ENCODE measurements around the gene EFCAB7. TPM values are rescaled to one million over a fixed set of nuclear protein-coding genes. Genes with fewer than 3 reads are reported as not detected.
A peak's percentile ranks its signal among the peaks of the same experiment; 100 is the strongest.

Gene EFCAB7
- total RNA-seq, 1 experiment from 2014 or later, result 9.6 TPM

GRCh38 chr1:63593303-63593885 is 70.1 kb downstream of the EFCAB7 start, which contains the start of gene PGM1:
Gene PGM1, plus strand, starts transcription at chr1:63593411. Its CDS starts 78 bp downstream, at chr1:63593489.
- in situ Hi-C loops (cut with HindIII; ENCODE audit: low pct_unique_long_range_greater_than_20kb, low sequenced_read_pairs), result no loop called here
- DNase-seq (ENCODE audit: low read depth, low spot score), result peak; percentile 76

- DNase-seq (ENCODE audit: low read depth, low spot score), result peak; percentile 58
- in situ Hi-C loops (cut with HindIII; ENCODE audit: low pct_unique_long_range_greater_than_20kb, low sequenced_read_pairs), result no loop called here
Measured at GRCh38 chr1:63593886-63594605, 70.7 kb downstream of the EFCAB7 start.

GRCh38 chr1:63595435-63595834 is 72.1 kb downstream of the EFCAB7 start:
- no peak for DNase-seq (ENCODE audit: low read depth, low spot score)
- in situ Hi-C loops (cut with HindIII; ENCODE audit: low pct_unique_long_range_greater_than_20kb, low sequenced_read_pairs), result no loop called here

GRCh38 chr1:63599799-63600198 is 76.5 kb downstream of the EFCAB7 start:
- in situ Hi-C loops (cut with HindIII; ENCODE audit: low pct_unique_long_range_greater_than_20kb, low sequenced_read_pairs), result no loop called here
- DNase-seq (ENCODE audit: low read depth, low spot score), result no peak

- no peak for DNase-seq (ENCODE audit: low read depth, low spot score)
- in situ Hi-C loops (cut with HindIII; ENCODE audit: low pct_unique_long_range_greater_than_20kb, low sequenced_read_pairs), result no loop called here
Measured at GRCh38 chr1:63600248-63600647, 76.9 kb downstream of the EFCAB7 start.

GRCh38 chr1:63601061-63601460 is 77.7 kb downstream of the EFCAB7 start:
- DNase-seq (ENCODE audit: low read depth, low spot score), result no peak
- in situ Hi-C loops (cut with HindIII; ENCODE audit: low pct_unique_long_range_greater_than_20kb, low sequenced_read_pairs), result no loop called here

GRCh38 chr1:63601463-63601862 is 78.1 kb downstream of the EFCAB7 start:
- no peak for DNase-seq (ENCODE audit: low read depth, low spot score)
- in situ Hi-C loops (cut with HindIII; ENCODE audit: low pct_unique_long_range_greater_than_20kb, low sequenced_read_pairs), result no loop called here

GRCh38 chr1:63601912-63602311 is 78.6 kb downstream of the EFCAB7 start:
- in situ Hi-C loops (cut with HindIII; ENCODE audit: low pct_unique_long_range_greater_than_20kb, low sequenced_read_pairs), result no loop called here
- no peak for DNase-seq (ENCODE audit: low read depth, low spot score)

GRCh38 chr1:63602629-63603028 is 79.3 kb downstream of the EFCAB7 start:
- no peak for DNase-seq (ENCODE audit: low read depth, low spot score)
- in situ Hi-C loops (cut with HindIII; ENCODE audit: low pct_unique_long_range_greater_than_20kb, low sequenced_read_pairs), result no loop called here

- in situ Hi-C loops (cut with HindIII; ENCODE audit: low pct_unique_long_range_greater_than_20kb, low sequenced_read_pairs), result no loop called here
- no peak for DNase-seq (ENCODE audit: low read depth, low spot score)
Measured at GRCh38 chr1:63603810-63604209, 80.5 kb downstream of the EFCAB7 start.

GRCh38 chr1:63607322-63607721 is 84.0 kb downstream of the EFCAB7 start:
- in situ Hi-C loops (cut with HindIII; ENCODE audit: low pct_unique_long_range_greater_than_20kb, low sequenced_read_pairs), result no loop called here
- no peak for DNase-seq (ENCODE audit: low read depth, low spot score)

GRCh38 chr1:63611231-63611630 is 87.9 kb downstream of the EFCAB7 start:
- peak; percentile 60 for DNase-seq (ENCODE audit: low read depth, low spot score)
- in situ Hi-C loops (cut with HindIII; ENCODE audit: low pct_unique_long_range_greater_than_20kb, low sequenced_read_pairs), result no loop called here

GRCh38 chr1:63612564-63612963 is 89.2 kb downstream of the EFCAB7 start:
- no peak for DNase-seq (ENCODE audit: low read depth, low spot score)
- in situ Hi-C loops (cut with HindIII; ENCODE audit: low pct_unique_long_range_greater_than_20kb, low sequenced_read_pairs), result no loop called here

GRCh38 chr1:63612971-63613370 is 89.6 kb downstream of the EFCAB7 start:
- in situ Hi-C loops (cut with HindIII; ENCODE audit: low pct_unique_long_range_greater_than_20kb, low sequenced_read_pairs), result no loop called here
- no peak for DNase-seq (ENCODE audit: low read depth, low spot score)

- in situ Hi-C loops (cut with HindIII; ENCODE audit: low pct_unique_long_range_greater_than_20kb, low sequenced_read_pairs), result no loop called here
- DNase-seq (ENCODE audit: low read depth, low spot score), result peak; percentile 82
Measured at GRCh38 chr1:63615768-63616420, 92.6 kb downstream of the EFCAB7 start.

GRCh38 chr1:63617450-63617849 is 94.1 kb downstream of the EFCAB7 start:
- in situ Hi-C loops (cut with HindIII; ENCODE audit: low pct_unique_long_range_greater_than_20kb, low sequenced_read_pairs), result no loop called here
- DNase-seq (ENCODE audit: low read depth, low spot score), result no peak

- no peak for DNase-seq (ENCODE audit: low read depth, low spot score)
- in situ Hi-C loops (cut with HindIII; ENCODE audit: low pct_unique_long_range_greater_than_20kb, low sequenced_read_pairs), result no loop called here
Measured at GRCh38 chr1:63618011-63618410, 94.7 kb downstream of the EFCAB7 start.

- in situ Hi-C loops (cut with HindIII; ENCODE audit: low pct_unique_long_range_greater_than_20kb, low sequenced_read_pairs), result no loop called here
- no peak for DNase-seq (ENCODE audit: low read depth, low spot score)
Measured at GRCh38 chr1:63619558-63619957, 96.2 kb downstream of the EFCAB7 start.

- in situ Hi-C loops (cut with HindIII; ENCODE audit: low pct_unique_long_range_greater_than_20kb, low sequenced_read_pairs), result no loop called here
Measured at GRCh38 chr1:63620671-63621070, 97.3 kb downstream of the EFCAB7 start.

More at GRCh38 chr1:63620671-63621070, 97.3 kb downstream of the EFCAB7 start:
- DNase-seq (ENCODE audit: low read depth, low spot score), result no peak

Data from SK-MEL-5 (cell line).